ENCODE measurements around the gene NCK2. TPM values are rescaled to one million over a fixed set of nuclear protein-coding genes. Genes with fewer than 3 reads are reported as not detected.

Gene NCK2
- polyA plus RNA-seq, 1 of the 3 experiments (the other 2 are of a cell fraction) = 42.8 TPM

- ChIA-PET POLR2A (no interaction called here), CTCF (no interaction called here)
- no peak for DNase-seq
- Histone ChIP-seq H3K9me2 (no peaks in the 10 kb centered on the region), H3K4me1 (ENCODE audit: control insufficient read depth in 1 of 2, insufficient read depth in 2 of 2, low read depth in 1 of 2, low read length in 1 of 2) (no peaks in the 10 kb centered on the region; a peak in 1 of 4 replicates), H2AFZ (ENCODE audit: low read depth) (no peak overlapping the region), H3K9me3 (no peaks in the 10 kb centered on the region), H3K4me3 (ENCODE audit: low read depth in 2 of 2, low read length in 1 of 2) (no peak overlapping the region), H4K20me1 (ENCODE audit: insufficient read depth) (no peaks in the 10 kb centered on the region), H3K27ac (ENCODE audit: low read depth in 2 of 2, low read length in 1 of 2) (no peak overlapping the region), H3K79me2 (ENCODE audit: insufficient read depth) (no peaks in the 10 kb centered on the region), H3K9ac (no peak overlapping the region), H3K4me2 (no peak overlapping the region), H3K27me3 (ENCODE audit: insufficient read depth) (no peaks in the 10 kb centered on the region), H3K36me3 (replicated peaks in 1 of 2; ENCODE audit: control insufficient read depth in 1 of 2, insufficient read depth in 2 of 2, low read length in 1 of 2) (no peaks in the 10 kb centered on the region), H3F3A (replicated peaks; ENCODE audit: insufficient read depth) (no peaks in the 10 kb centered on the region)
- TF ChIP-seq JUND (IDR thresholded peaks at IDR 0.05) (no peak), ELF1 (IDR thresholded peaks at IDR 0.05) (no peak), TAF1 (IDR thresholded peaks at IDR 0.05; ENCODE audit: borderline replicate concordance, low read depth, low read length) (no peak), PBX3 (IDR thresholded peaks at IDR 0.05) (no peak), EZH2phosphoT487 (IDR thresholded peaks at IDR 0.05; ENCODE audit: borderline replicate concordance, low read depth) (no peak), SMC3 (IDR thresholded peaks at IDR 0.05; ENCODE audit: low read depth, low read length) (no peak), RCOR1 (IDR thresholded peaks at IDR 0.05; ENCODE audit: low read length) (no peak), MEF2A (IDR thresholded peaks at IDR 0.05; ENCODE audit: borderline replicate concordance, low read depth) (no peak), FOXJ3 (CRISPR knock-in tag; IDR thresholded peaks at IDR 0.05) (no peak)
- 59% methylated on average over 6 of the region's 6 CpGs for WGBS (ENCODE audit: low lambda C conversion rate)
Measured at GRCh38 chr2:105712981-105713596, 31.6 kb upstream of the NCK2 start.

- no peak for DNase-seq
- TF ChIP-seq CHD2 (IDR thresholded peaks at IDR 0.05; ENCODE audit: low read length, partially characterized antibody) (no peak), GATA2 (CRISPR knock-in tag; IDR thresholded peaks at IDR 0.05) (no peak), TEAD4 (IDR thresholded peaks at IDR 0.05; ENCODE audit: borderline replicate concordance, insufficient read depth) (no peak), EZH2phosphoT487 (IDR thresholded peaks at IDR 0.05; ENCODE audit: borderline replicate concordance, low read depth) (no peak), REST (IDR thresholded peaks at IDR 0.05; ENCODE audit: low read depth, low read length) (no peak), POLR2AphosphoS5 (IDR thresholded peaks at IDR 0.05; ENCODE audit: low read depth, low read length) (no peak), TAF1 (IDR thresholded peaks at IDR 0.05; ENCODE audit: borderline replicate concordance, low read depth, low read length) (no peak), IRF3 (IDR thresholded peaks at IDR 0.05; ENCODE audit: low read depth, low read length) (no peak), SIN3A (IDR thresholded peaks at IDR 0.05; ENCODE audit: borderline replicate concordance, low read depth, low read length) (no peak), RFX5 (IDR thresholded peaks at IDR 0.05; ENCODE audit: low read length) (no peak), USF2 (IDR thresholded peaks at IDR 0.05; ENCODE audit: borderline replicate concordance, low read depth, low read length) (no peak), EP300 (IDR thresholded peaks at IDR 0.05; ENCODE audit: borderline replicate concordance in 1 of 2, low read depth in 1 of 2, low read length in 1 of 2) (no peak)
- H3K9me3 ChIP-seq = no peaks in the 10 kb centered on the region
- no peak overlapping the region for H3K27ac ChIP-seq (ENCODE audit: low read depth in 2 of 2, low read length in 1 of 2)
- ChIA-PET CTCF (interaction anchor here (0.8 kb wide), 1 partner anchor 9 kb away, joined by 4 read pairs; no protein-coding TSS in a partner anchor), POLR2A (no interaction called here)
- 40% methylated on average over 6 of the region's 6 CpGs for WGBS (ENCODE audit: low lambda C conversion rate)
- H3K79me2 ChIP-seq (ENCODE audit: insufficient read depth) = no peaks in the 10 kb centered on the region
- H3K9me2 ChIP-seq = no peaks in the 10 kb centered on the region
- H3K4me2 ChIP-seq = no peak overlapping the region
- H2AFZ ChIP-seq (ENCODE audit: low read depth) = no peak overlapping the region
- no peaks in the 10 kb centered on the region for H3F3A ChIP-seq (replicated peaks; ENCODE audit: insufficient read depth)
- no peaks in the 10 kb centered on the region; the same call in 1 of the 2 replicates for H3K27me3 ChIP-seq (ENCODE audit: insufficient read depth)
- H3K36me3 ChIP-seq (replicated peaks in 1 of 2; ENCODE audit: control insufficient read depth in 1 of 2, insufficient read depth in 2 of 2, low read length in 1 of 2) = no peaks in the 10 kb centered on the region
- no peak overlapping the region for H3K9ac ChIP-seq
- no peaks in the 10 kb centered on the region; a peak in 1 of 4 replicates for H3K4me1 ChIP-seq (ENCODE audit: control insufficient read depth in 1 of 2, insufficient read depth in 2 of 2, low read depth in 1 of 2, low read length in 1 of 2)
- H4K20me1 ChIP-seq (ENCODE audit: insufficient read depth) = no peaks in the 10 kb centered on the region
- H3K4me3 ChIP-seq (ENCODE audit: low read depth in 2 of 2, low read length in 1 of 2) = no peak overlapping the region
Measured at GRCh38 chr2:105714141-105714540, 30.6 kb upstream of the NCK2 start.

All from SK-N-SH (cell line).